BE2C (cell line): Measurements from ENCODE around the gene GNAS-AS1.

Experiments
- DNase-seq: peaks from one replicate; pipeline ENCODE4 v3.0.0-alpha.2; 2020
- H3K27me3 ChIP-seq: fragments of 250-450 bp; sonication (Bioruptor Pico); 2 replicates; pipeline ENCODE4 v1.5.1; 2020; ENCODE audit warnings: mild to moderate bottlenecking
- H3K36me3 ChIP-seq: fragments of 250-450 bp; sonication (Bioruptor Pico); 2 replicates; pipeline ENCODE4 v1.5.1; 2020; ENCODE audit warnings: mild to moderate bottlenecking
- H3K4me1 ChIP-seq: fragments of 250-450 bp; sonication (Bioruptor Pico); 2 replicates; pipeline ENCODE4 v1.5.1; 2020
- H3K4me3 ChIP-seq: 2 replicates; pipeline ENCODE4 v1.5.1; 2011; ENCODE audit warnings: low read depth, low read length
- H3K9me3 ChIP-seq: fragments of 250-450 bp; sonication (Bioruptor Pico); 2 replicates; pipeline ENCODE4 v1.5.1; 2020
- TF ChIP-seq, protein P1 (sequence below): IDR thresholded peaks from 2 replicates; pipeline ENCODE4 v1.5.1; 2012; ENCODE audit warnings: mild to moderate bottlenecking, low read depth, low read length

GNAS-AS1 gene

DNA sequence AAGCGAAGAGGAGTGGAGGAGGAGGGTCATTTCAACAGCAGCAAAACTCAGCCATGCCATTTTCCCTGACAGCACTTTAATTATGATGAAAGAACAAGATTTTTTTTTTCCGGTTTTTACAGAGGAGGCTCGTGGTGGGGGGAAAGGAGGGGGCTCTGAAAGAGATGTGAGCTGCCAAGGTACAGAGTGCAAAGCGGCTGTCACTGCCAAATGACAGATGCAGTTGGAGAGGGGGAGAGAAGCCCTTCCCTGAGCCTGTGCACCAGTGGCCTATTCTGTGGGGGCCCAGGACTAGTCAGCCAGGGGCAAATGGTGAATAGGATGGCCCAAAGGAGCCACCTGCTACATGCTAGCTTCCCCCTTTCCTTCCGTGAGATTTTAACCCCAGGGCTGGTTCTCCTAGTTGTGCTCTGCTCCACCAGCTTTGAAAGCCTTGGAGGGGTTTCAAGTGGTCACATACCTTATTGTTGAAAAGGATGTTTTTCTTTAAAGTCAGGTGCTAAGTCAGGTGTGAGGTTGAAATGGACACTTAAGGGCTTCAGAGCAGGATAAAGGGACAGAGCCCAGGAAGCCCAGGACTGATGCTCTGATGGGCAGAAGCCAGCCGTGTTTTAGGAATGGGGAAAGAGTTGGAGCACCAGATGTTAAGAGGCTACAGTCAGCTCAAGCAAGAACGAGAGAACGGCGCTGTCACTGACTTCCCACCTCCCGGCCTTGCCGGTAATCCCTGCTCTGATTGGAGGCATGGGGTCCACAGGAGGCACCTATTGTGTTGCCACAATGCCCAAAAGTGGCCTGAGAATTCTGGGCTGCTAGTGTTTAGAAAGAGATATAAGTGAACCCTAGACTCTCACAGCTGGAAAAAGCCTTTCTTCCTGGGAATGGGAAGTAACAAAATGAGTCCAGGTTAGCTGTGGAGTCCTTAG lies 26.6 kb upstream of the GNAS-AS1 start:
- Histone ChIP-seq H3K27me3 (no peaks in the 10 kb centered on the region), H3K36me3 (no peaks in the 10 kb centered on the region), H3K4me1 (peaks cover 35% of the 10 kb centered on the region), H3K9me3 (no peaks in the 10 kb centered on the region), H3K4me3 (no peak overlapping the region)
- TF ChIP-seq, protein P1, sequence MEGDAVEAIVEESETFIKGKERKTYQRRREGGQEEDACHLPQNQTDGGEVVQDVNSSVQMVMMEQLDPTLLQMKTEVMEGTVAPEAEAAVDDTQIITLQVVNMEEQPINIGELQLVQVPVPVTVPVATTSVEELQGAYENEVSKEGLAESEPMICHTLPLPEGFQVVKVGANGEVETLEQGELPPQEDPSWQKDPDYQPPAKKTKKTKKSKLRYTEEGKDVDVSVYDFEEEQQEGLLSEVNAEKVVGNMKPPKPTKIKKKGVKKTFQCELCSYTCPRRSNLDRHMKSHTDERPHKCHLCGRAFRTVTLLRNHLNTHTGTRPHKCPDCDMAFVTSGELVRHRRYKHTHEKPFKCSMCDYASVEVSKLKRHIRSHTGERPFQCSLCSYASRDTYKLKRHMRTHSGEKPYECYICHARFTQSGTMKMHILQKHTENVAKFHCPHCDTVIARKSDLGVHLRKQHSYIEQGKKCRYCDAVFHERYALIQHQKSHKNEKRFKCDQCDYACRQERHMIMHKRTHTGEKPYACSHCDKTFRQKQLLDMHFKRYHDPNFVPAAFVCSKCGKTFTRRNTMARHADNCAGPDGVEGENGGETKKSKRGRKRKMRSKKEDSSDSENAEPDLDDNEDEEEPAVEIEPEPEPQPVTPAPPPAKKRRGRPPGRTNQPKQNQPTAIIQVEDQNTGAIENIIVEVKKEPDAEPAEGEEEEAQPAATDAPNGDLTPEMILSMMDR: no peak
- DNase-seq: no peak

DNA sequence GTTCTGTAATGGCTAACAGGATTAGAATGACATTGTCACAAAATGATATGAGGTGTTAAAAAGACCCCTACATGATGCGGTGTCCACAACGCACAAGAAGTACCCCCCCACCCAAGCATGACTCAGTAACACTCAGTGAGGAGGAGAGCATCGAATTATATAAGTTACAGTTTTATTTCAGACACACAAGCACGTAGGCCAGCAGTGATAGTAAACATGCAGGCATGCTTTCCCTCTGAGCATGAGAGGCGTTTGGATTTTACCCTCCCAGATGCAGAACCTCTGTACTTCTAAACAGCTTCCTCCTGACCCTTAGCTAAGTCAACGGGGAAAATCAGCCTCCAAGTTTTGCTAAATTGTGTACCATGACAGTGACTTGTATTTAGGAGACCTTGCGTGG lies 25.7 kb upstream of the GNAS-AS1 start:
- Histone ChIP-seq H3K9me3 (no peaks in the 10 kb centered on the region), H3K4me3 (no peak overlapping the region), H3K27me3 (no peaks in the 10 kb centered on the region), H3K4me1 (peaks cover 35% of the 10 kb centered on the region), H3K36me3 (no peaks in the 10 kb centered on the region)
- DNase-seq: no peak
- TF ChIP-seq, protein P1: no peak

GRCh38 chr20:58875541-58876134 lies 24.9 kb upstream of the GNAS-AS1 start:
- Histone ChIP-seq H3K27me3 (no peaks in the 10 kb centered on the region), H3K9me3 (no peaks in the 10 kb centered on the region), H3K4me1 (peaks cover 36% of the 10 kb centered on the region), H3K4me3 (no peak overlapping the region), H3K36me3 (no peaks in the 10 kb centered on the region)
- TF ChIP-seq, protein P1: no peak
- DNase-seq: no peak

GRCh38 chr20:58875111-58875510 lies 24.4 kb upstream of the GNAS-AS1 start:
- no peak overlapping the region for H3K4me3 ChIP-seq
- DNase-seq: no peak
- no peaks in the 10 kb centered on the region for H3K36me3 ChIP-seq
- H3K4me1 ChIP-seq: peaks cover 37% of the 10 kb centered on the region
- H3K27me3 ChIP-seq: no peaks in the 10 kb centered on the region
- TF ChIP-seq, protein P1: no peak
- H3K9me3 ChIP-seq: no peaks in the 10 kb centered on the region

DNA sequence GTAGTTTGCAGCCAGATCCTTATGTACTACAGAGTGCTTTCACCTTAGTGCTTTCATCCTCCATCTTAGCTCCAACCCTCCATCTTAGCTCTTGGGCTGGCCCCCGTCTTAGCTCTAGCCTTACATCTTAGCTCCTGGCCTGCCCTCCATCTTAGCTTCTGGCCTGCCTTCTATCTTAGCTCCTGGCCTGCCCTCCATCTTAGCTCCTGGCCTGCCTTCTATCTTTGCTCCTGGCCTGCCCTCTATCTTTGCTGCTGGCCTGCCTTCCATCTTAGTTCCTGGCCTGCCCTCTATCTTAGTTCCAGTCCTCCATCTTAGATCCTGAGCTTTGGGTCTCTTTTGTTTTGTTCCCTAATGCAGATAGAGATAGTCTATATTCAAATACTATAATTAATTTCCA lies 23.8 kb upstream of the GNAS-AS1 start:
- DNase-seq: no peak
- no peaks in the 10 kb centered on the region for H3K36me3 ChIP-seq

More for the DNA sequence above, 23.8 kb upstream of the GNAS-AS1 start:
- no peaks in the 10 kb centered on the region for H3K9me3 ChIP-seq
- no peak overlapping the region for H3K4me3 ChIP-seq
- TF ChIP-seq, protein P1: no peak
- no peaks in the 10 kb centered on the region for H3K27me3 ChIP-seq
- peaks cover 30% of the 10 kb centered on the region for H3K4me1 ChIP-seq
